ENCODE results near the gene IPMK. TPM values are rescaled to one million over a fixed set of nuclear protein-coding genes. Genes with fewer than 3 reads are reported as not detected.

Gene IPMK
- total RNA-seq, 3 donors from 2014 or later (not counting 1 experiment from before 2014, with no cell fraction given): 4.4 to 5.7 (median 4.6) TPM

DNA sequence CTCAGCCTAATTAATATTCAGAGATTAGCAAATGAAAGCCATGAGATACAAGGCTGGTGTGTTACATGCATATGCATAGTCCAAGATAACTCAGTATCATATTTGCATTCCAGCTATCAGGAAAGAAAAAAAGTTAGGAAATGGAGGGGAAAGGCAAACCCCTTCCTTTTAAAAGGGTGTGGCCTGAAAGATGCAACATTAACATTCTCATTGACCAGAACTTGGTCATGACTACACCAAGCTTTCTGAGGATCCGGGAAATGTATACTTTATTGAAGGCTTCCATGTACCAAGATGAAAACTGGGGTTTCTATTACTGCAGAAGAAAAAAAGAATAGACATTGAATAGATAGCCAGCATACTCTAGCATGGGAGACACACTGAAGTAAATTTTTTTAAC lies 96.5 kb downstream of the IPMK start:
- no peak for DNase-seq
- intact Hi-C loops (cut with micrococcal nuclease): loop anchor here (10.0 kb wide), 1 partner anchor 214 kb away; the partner anchor contains the start of gene TFAM
- TF ChIP-seq, protein P1, sequence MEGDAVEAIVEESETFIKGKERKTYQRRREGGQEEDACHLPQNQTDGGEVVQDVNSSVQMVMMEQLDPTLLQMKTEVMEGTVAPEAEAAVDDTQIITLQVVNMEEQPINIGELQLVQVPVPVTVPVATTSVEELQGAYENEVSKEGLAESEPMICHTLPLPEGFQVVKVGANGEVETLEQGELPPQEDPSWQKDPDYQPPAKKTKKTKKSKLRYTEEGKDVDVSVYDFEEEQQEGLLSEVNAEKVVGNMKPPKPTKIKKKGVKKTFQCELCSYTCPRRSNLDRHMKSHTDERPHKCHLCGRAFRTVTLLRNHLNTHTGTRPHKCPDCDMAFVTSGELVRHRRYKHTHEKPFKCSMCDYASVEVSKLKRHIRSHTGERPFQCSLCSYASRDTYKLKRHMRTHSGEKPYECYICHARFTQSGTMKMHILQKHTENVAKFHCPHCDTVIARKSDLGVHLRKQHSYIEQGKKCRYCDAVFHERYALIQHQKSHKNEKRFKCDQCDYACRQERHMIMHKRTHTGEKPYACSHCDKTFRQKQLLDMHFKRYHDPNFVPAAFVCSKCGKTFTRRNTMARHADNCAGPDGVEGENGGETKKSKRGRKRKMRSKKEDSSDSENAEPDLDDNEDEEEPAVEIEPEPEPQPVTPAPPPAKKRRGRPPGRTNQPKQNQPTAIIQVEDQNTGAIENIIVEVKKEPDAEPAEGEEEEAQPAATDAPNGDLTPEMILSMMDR (IDR thresholded peaks at IDR 0.05): no peak
- H3K4me1 Mint-ChIP-seq: no peaks in the 10 kb centered on the region
- H3K27ac Mint-ChIP-seq: no peak overlapping the region
- H3K4me3 ChIP-seq (ENCODE audit: low read length): no peak overlapping the region
- no peak overlapping the region for H3K27ac ChIP-seq (ENCODE audit: low read length)
- H3K36me3 Mint-ChIP-seq: no peaks in the 10 kb centered on the region
- 67% methylated on average over 1 of the region's 1 CpG for WGBS (ENCODE audit: insufficient coverage)
- no peak for ATAC-seq
- no peaks in the 10 kb centered on the region for H3K9me3 ChIP-seq (ENCODE audit: control insufficient read depth, insufficient read depth, low read length)
- no peaks in the 10 kb centered on the region for H3K36me3 ChIP-seq (ENCODE audit: control insufficient read depth, insufficient read depth, low read length)
- no peaks in the 10 kb centered on the region for H3K4me1 ChIP-seq (ENCODE audit: control insufficient read depth, insufficient read depth, low read length)
- H3K4me3 Mint-ChIP-seq: no peak overlapping the region
- no peaks in the 10 kb centered on the region for H3K27me3 ChIP-seq (ENCODE audit: control insufficient read depth, insufficient read depth, low read length)
- peaks cover 6 to 15% of the 10 kb centered on the region in 2 donors for H3K27me3 Mint-ChIP-seq (ENCODE audit: low read depth in 2 of 2)
- H3K9me3 Mint-ChIP-seq: no peaks in the 10 kb centered on the region

GRCh38 chr10:58164517-58164916 lies 103.2 kb downstream of the IPMK start:
- TF ChIP-seq, protein P1 (IDR thresholded peaks at IDR 0.05): no peak

GRCh38 chr10:58158806-58159205 lies 108.9 kb downstream of the IPMK start:
- H3K9me3 ChIP-seq (ENCODE audit: control insufficient read depth, insufficient read depth, low read length): no peaks in the 10 kb centered on the region
- ATAC-seq: no peak

More at GRCh38 chr10:58164517-58164916, 103.2 kb downstream of the IPMK start:
- H3K36me3 Mint-ChIP-seq: no peaks in the 10 kb centered on the region
- Histone ChIP-seq H3K27ac (ENCODE audit: low read length) (no peak overlapping the region), H3K4me3 (ENCODE audit: low read length) (no peak overlapping the region), H3K36me3 (ENCODE audit: control insufficient read depth, insufficient read depth, low read length) (no peaks in the 10 kb centered on the region), H3K9me3 (ENCODE audit: control insufficient read depth, insufficient read depth, low read length) (no peaks in the 10 kb centered on the region), H3K27me3 (ENCODE audit: control insufficient read depth, insufficient read depth, low read length) (no peaks in the 10 kb centered on the region), H3K4me1 (ENCODE audit: control insufficient read depth, insufficient read depth, low read length) (no peaks in the 10 kb centered on the region)
- ATAC-seq (no peak), DNase-seq (no peak)
- intact Hi-C loops (cut with micrococcal nuclease): no loop called here
- WGBS (ENCODE audit: insufficient coverage): 77% methylated on average over 4 of the region's 4 CpGs
- no peaks in the 10 kb centered on the region for H3K9me3 Mint-ChIP-seq
- H3K4me3 Mint-ChIP-seq: no peak overlapping the region
- H3K27ac Mint-ChIP-seq: no peak overlapping the region
- peaks cover 6 to 33% of the 10 kb centered on the region in 2 donors for H3K27me3 Mint-ChIP-seq (ENCODE audit: low read depth in 2 of 2)
- no peaks in the 10 kb centered on the region for H3K4me1 Mint-ChIP-seq

More at GRCh38 chr10:58158806-58159205, 108.9 kb downstream of the IPMK start:
- Mint-ChIP-seq H3K4me3 (no peak overlapping the region), H3K4me1 (no peaks in the 10 kb centered on the region), H3K9me3 (no peaks in the 10 kb centered on the region), H3K36me3 (no peaks in the 10 kb centered on the region), H3K27me3 (ENCODE audit: low read depth in 2 of 2) (peaks cover 2 to 38% of the 10 kb centered on the region in 2 donors), H3K27ac (no peak overlapping the region)
- TF ChIP-seq, protein P1 (IDR thresholded peaks at IDR 0.05): no peak
- Histone ChIP-seq H3K4me1 (ENCODE audit: control insufficient read depth, insufficient read depth, low read length) (no peaks in the 10 kb centered on the region), H3K4me3 (ENCODE audit: low read length) (no peak overlapping the region), H3K27me3 (ENCODE audit: control insufficient read depth, insufficient read depth, low read length) (no peaks in the 10 kb centered on the region), H3K27ac (ENCODE audit: low read length) (no peak overlapping the region), H3K36me3 (ENCODE audit: control insufficient read depth, insufficient read depth, low read length) (no peaks in the 10 kb centered on the region)
- intact Hi-C loops (cut with micrococcal nuclease): no loop called here
- 88% methylated on average over 4 of the region's 4 CpGs for WGBS (ENCODE audit: insufficient coverage)
- no peak for DNase-seq

Measured in natural killer cell (primary cell).